ENCODE measurements around the gene CYP1B1.

GRCh38 chr2:38066421-38067115, 9.4 kb downstream of the CYP1B1 start:
- TF ChIP-seq CTCF (conservative IDR thresholded peaks at IDR 0.05) (no peak), EZH2 (IDR thresholded peaks at IDR 0.05; ENCODE audit: low read depth) (no peak)
